K562 (cell line): Measurements from ENCODE around the gene SCYL2.

ENCODE experiments used
- CREM ChIP-seq: IDR thresholded peaks from 2 replicates; pipeline ENCODE4 v1.6.1; 2014; ENCODE audit warnings: antibody characterized with exemption, low read depth
- CTCF ChIP-seq, 3 experiments: IDR thresholded peaks in 2 of 3; conservative IDR thresholded peaks in 1 of 3; 2 replicates each; pipeline ENCODE4 v1.5.1; 2011 to 2012; ENCODE audit warnings: low read length in 3 of 3, mild to moderate bottlenecking in 3 of 3, control low read depth in 2 of 3, improper control_type of control experiment in 1 of 3, inconsistent platforms in 1 of 3, low read depth in 1 of 3, mixed read lengths in 1 of 3, moderate library complexity in 1 of 3; ENCODE audit not compliant: insufficient read depth in 2 of 3
- DEAF1 ChIP-seq: fragments of 450-650 bp; formaldehyde crosslinking; IDR thresholded peaks from 2 replicates; pipeline ENCODE4 v1.4.0; 2020; ENCODE audit warnings: mild to moderate bottlenecking, moderate library complexity
- ETV6 ChIP-seq, 3 experiments: fragments of 150-350 bp in 1 of 3; sonication (generic) in 1 of 3; formaldehyde crosslinking in 1 of 3; IDR thresholded peaks; 2 replicates each; pipeline versions ENCODE4 v1.6.1 to v1.8.0; 2014 to 2022; ENCODE audit warnings: borderline replicate concordance in 2 of 3, low read depth in 2 of 3, antibody characterized with exemption in 1 of 3, low read length in 1 of 3, mild to moderate bottlenecking in 1 of 3, missing genetic modification reagents in 1 of 3
- JUN ChIP-seq, 2 experiments: sonication (generic) in 1 of 2; formaldehyde crosslinking in 1 of 2; IDR thresholded peaks; 2 replicates each; pipeline versions ENCODE4 v1.6.1 to v1.8.0; 2012 to 2022; ENCODE audit warnings: borderline replicate concordance in 2 of 2, mild to moderate bottlenecking in 2 of 2, improper control_type of control experiment in 1 of 2, low read depth in 1 of 2, low read length in 1 of 2, missing genetic modification reagents in 1 of 2
- MYNN ChIP-seq, 2 experiments: sonication (generic); formaldehyde crosslinking in 1 of 2; IDR thresholded peaks; 2 replicates each; pipeline versions ENCODE4 v1.5.0 to v1.6.1; 2016 to 2020; ENCODE audit warnings: antibody characterized with exemption in 1 of 2, missing genetic modification reagents in 1 of 2
- TBL1XR1 ChIP-seq, 2 experiments: IDR thresholded peaks; 2 replicates each; pipeline ENCODE4 v1.6.1; 2012; ENCODE audit warnings: improper control_type of control experiment in 2 of 2, low read length in 2 of 2, mild to moderate bottlenecking in 1 of 2
- ZNF175 ChIP-seq: fragments of 200-800 bp; sonication (Bioruptor generic); IDR thresholded peaks from 2 replicates; pipeline ENCODE4 v1.6.1; 2016; ENCODE audit warnings: low read depth, mild to moderate bottlenecking, missing genetic modification characterization, missing compliant biosample characterization

GRCh38 chr12:100345020-100345767 is 78.2 kb downstream of the SCYL2 start:
- no peak for TF ChIP-seq CREM
- no peak for TF ChIP-seq CTCF (IDR thresholded peaks at IDR 0.05 in 2 of 3, conservative IDR thresholded peaks at IDR 0.05 in 1 of 3; ENCODE audit: insufficient read depth in 2 of 3, low read depth in 1 of 3, low read length in 3 of 3)
- TF ChIP-seq JUN (IDR thresholded peaks at IDR 0.05; ENCODE audit: borderline replicate concordance, low read depth, low read length) = no peak
- no peak for TF ChIP-seq JUN (CRISPR knock-in tag; IDR thresholded peaks at IDR 0.05; ENCODE audit: borderline replicate concordance)
- TF ChIP-seq MYNN (IDR thresholded peaks at IDR 0.05) = no peak
- no peak for TF ChIP-seq MYNN (CRISPR knock-in tag; IDR thresholded peaks at IDR 0.05)
- no peak for TF ChIP-seq ETV6 (IDR thresholded peaks at IDR 0.05; ENCODE audit: borderline replicate concordance in 1 of 2, low read depth in 2 of 2, low read length in 1 of 2)
- TF ChIP-seq ETV6 (CRISPR knock-in tag; IDR thresholded peaks at IDR 0.05; ENCODE audit: borderline replicate concordance) = no peak
- TF ChIP-seq DEAF1 (CRISPR knock-in tag) = no peak
- no peak for TF ChIP-seq ZNF175 (CRISPR knock-in tag)
- no peak for TF ChIP-seq TBL1XR1 (IDR thresholded peaks at IDR 0.05; ENCODE audit: low read length in 2 of 2)
